ENCODE data around the gene VWC2L.

Gene VWC2L

GRCh38 chr2:214410918-214411554 is at the start of gene VWC2L:
TSS of gene VWC2L (plus strand) at chr2:214411054. CDS start at chr2:214414194, 3,140 bp downstream.
- DNase-seq = peak; percentile 1

DNA sequence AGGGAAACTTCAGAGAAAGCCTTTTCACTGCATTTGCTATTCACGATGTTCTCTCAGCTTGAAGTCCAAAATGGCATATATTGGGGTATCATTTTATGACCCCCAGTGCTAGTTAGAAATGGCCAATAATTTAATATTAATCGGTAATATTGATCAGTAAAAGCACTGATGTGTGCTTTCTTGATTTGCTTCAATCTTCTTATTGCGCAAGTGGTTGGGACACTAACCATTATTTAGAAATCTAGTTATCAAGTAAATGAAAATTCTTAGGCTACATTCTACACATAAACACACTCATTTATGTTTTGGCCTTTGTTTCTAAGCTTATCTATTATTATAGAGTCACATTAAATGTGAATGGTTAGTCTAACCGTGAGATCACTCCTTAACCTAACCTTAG is 49.7 kb upstream of the VWC2L start:
- no peak for DNase-seq

GRCh38 chr2:214365549-214365948 is 45.3 kb upstream of the VWC2L start:
- DNase-seq = no peak

- DNase-seq = no peak
These were observed 43.7 kb upstream of the VWC2L start for GRCh38 chr2:214367171-214367570.

DNA sequence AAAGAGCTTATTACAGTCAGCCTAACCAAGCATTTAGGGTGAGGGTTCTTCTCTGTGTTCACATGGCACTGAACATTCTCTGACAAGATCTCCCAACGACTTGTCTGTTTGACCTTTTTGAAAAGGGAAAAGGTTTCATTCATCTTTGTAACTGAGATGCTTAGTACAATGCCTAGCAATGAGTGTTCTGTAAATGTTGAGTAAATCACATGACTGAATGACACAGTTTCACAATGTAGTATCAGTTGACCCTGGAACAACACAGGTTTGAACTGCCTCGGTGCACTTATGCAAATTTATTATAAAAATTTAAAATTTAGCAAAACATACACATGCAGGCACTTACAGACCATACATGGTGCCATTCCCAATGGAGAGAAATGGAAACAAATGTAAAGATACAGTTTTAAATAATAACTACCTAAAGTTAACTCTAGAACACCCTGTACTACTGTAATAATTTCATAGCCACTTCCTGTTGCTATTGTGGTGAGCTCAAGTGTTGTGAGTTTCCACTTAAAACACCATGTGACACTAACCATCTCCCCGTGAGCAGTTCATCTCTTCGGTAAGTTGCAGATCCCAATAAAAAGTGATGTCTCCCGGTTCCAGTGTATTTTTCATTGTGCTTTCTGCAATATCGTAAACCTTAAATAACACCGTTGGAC is 34.1 kb upstream of the VWC2L start:
- no peak for DNase-seq

- DNase-seq = no peak
These were observed 33.6 kb upstream of the VWC2L start for GRCh38 chr2:214377286-214377624.

- DNase-seq = no peak
These were observed 32.3 kb upstream of the VWC2L start for GRCh38 chr2:214378455-214379103.

GRCh38 chr2:214379227-214379626 is 31.6 kb upstream of the VWC2L start:
- DNase-seq = no peak

- no peak for DNase-seq
These were observed 30.2 kb upstream of the VWC2L start for GRCh38 chr2:214380681-214381080.

- DNase-seq = no peak
These were observed 28.6 kb upstream of the VWC2L start for GRCh38 chr2:214382229-214382628.

- DNase-seq = no peak
These were observed 24.1 kb upstream of the VWC2L start for GRCh38 chr2:214386720-214387119.

- DNase-seq = no peak
These were observed 21.5 kb upstream of the VWC2L start for GRCh38 chr2:214389334-214389733.

DNA sequence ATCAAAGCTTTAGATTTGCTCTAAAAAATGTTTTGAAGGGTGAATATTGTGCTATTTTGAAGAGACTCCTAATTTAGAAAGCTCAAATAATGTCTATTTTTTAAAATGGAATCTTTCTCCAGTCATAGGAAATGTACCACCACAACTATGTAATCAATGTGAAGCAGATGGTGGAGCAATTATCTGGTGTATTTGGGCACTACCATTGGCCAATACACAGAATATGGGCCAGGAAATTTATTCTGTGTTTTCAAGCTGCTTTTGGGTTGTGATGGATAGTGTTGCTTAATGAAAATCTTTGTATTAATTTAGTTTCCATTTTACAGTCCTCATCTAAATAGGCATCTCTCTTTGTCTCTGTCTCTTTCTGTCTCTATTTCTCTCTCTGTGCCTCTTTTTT is 17.1 kb upstream of the VWC2L start:
- DNase-seq = no peak

DNA sequence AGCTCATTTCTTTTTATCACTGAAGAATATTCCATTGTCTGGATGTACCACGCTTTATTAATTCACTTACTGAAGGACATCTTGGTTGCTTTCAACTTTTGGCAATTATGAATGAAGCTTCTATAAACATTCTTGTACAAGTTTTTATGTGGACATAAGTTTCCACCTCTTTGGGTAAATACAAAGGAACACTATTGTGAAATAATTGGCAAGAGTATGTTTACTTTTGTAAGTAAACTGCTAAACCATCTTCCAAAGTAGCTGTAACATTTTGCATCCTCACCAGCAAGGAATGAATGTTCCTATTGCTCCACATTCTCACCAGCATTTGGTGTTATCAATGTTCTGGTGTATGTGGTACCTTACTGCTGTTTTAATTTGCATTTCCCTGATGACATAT is 15.8 kb upstream of the VWC2L start:
- DNase-seq = no peak

GRCh38 chr2:214401580-214401979 is 9.3 kb upstream of the VWC2L start:
- DNase-seq = no peak

DNA sequence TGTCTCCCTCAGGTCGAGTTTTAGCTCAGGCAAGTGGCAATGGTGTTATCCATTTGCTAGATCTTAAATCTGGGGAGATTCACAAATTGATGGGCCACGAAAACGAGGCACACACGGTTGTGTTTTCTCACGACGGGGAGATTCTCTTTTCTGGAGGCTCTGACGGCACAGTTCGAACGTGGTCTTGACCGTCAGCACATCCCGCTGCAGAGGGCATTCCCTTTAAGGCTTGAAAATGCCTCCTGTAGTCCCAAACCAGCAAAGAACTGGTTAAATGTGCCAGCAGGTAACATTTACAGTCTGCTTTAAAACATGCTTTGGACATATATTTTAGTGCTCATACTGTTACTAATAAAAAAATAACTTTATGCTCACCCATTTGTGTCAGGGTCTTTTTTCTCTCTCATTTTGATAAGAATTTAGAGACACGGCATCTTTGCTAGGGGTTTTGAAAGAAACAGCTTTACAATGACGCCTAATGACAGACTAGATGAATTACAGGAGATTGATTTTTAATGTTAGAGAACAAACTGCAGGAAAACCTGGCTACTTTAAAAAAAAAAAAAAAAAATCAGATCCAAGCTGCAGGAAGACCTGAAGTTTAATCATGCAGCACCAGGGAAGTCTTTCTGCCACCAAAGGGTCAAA is 602 bp upstream of the VWC2L start:
- no peak for DNase-seq

GRCh38 chr2:214412679-214413078 is 1.8 kb downstream of the VWC2L start:
- DNase-seq = no peak

- no peak for DNase-seq
These were observed 25.6 kb downstream of the VWC2L start for GRCh38 chr2:214436470-214436869.

GRCh38 chr2:214450118-214450894 is 39.5 kb downstream of the VWC2L start:
- no peak for DNase-seq

GRCh38 chr2:214451516-214452275 is 40.8 kb downstream of the VWC2L start:
- no peak for DNase-seq

- no peak for DNase-seq
These were observed 54.7 kb downstream of the VWC2L start for GRCh38 chr2:214465363-214466146.

GRCh38 chr2:214469728-214470127 is 58.9 kb downstream of the VWC2L start:
- DNase-seq = no peak
